Measurements from ENCODE around the gene TRIOBP. TPM values are rescaled to one million over a fixed set of nuclear protein-coding genes. Genes with fewer than 3 reads are reported as not detected.
"Not testable (repeated sequence)": the region's sequence is repeated elsewhere in the genome, so short reads cannot be mapped to it uniquely, and the experiment has no call there.

Gene TRIOBP
- total and polyA plus RNA-seq, 2 donors (not counting 1 experiment from before 2014, with no cell fraction given) = 32.9 to 131 TPM

DNA sequence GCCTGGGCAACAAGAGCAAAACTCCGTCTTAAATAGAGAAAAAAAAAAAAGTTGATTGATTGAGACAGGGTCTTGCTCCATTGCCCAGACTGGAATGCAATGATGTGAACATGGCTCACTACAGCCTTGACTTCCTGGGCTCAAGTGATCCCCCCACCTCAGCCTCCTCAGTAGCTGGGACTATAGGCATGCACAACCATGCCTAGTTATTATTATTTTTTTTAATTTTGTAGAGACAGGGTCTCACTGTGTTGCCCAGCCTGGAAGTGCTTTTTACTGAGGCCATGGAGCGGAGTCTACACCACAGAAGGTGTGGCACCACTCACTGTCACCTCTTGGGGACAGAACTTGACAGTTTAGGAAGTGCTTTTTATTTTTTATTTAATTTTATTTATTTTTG, 17.8 kb downstream of the TRIOBP start:
- Histone ChIP-seq H3K9ac (ENCODE audit: insufficient read depth, low read length) (no peak overlapping the region), H3K4me1 (ENCODE audit: control insufficient read depth, extremely low read depth, insufficient read depth, low read length) (no peaks in the 10 kb centered on the region), H3K4me2 (ENCODE audit: extremely low read depth, insufficient read depth, low read length) (no peak overlapping the region), H2AFZ (ENCODE audit: low read length) (no peak overlapping the region), H3K27me3 (ENCODE audit: control insufficient read depth, insufficient read depth, low read length) (no peaks in the 10 kb centered on the region), H3K79me2 (ENCODE audit: control insufficient read depth, insufficient read depth, low read length) (no peaks in the 10 kb centered on the region), H4K20me1 (ENCODE audit: control insufficient read depth, extremely low read depth, insufficient read depth, low read length) (no peaks in the 10 kb centered on the region), H3K9me3 (ENCODE audit: control insufficient read depth, insufficient read depth, low read depth, low read length) (no peaks in the 10 kb centered on the region), H3K4me3 (replicated peaks in 1 of 4; ENCODE audit: control extremely low read depth in 1 of 4, insufficient read depth in 1 of 4, low read depth in 3 of 4, low read length in 4 of 4) (no peak overlapping the region), H3K27ac (ENCODE audit: insufficient read depth, low read length) (no peak overlapping the region), H3K36me3 (ENCODE audit: control insufficient read depth, insufficient read depth, low read length) (no peaks in the 10 kb centered on the region)
- no peak for TF ChIP-seq EZH2 (IDR thresholded peaks at IDR 0.05; ENCODE audit: low read length, missing control alignments)
- TF ChIP-seq, protein P1, sequence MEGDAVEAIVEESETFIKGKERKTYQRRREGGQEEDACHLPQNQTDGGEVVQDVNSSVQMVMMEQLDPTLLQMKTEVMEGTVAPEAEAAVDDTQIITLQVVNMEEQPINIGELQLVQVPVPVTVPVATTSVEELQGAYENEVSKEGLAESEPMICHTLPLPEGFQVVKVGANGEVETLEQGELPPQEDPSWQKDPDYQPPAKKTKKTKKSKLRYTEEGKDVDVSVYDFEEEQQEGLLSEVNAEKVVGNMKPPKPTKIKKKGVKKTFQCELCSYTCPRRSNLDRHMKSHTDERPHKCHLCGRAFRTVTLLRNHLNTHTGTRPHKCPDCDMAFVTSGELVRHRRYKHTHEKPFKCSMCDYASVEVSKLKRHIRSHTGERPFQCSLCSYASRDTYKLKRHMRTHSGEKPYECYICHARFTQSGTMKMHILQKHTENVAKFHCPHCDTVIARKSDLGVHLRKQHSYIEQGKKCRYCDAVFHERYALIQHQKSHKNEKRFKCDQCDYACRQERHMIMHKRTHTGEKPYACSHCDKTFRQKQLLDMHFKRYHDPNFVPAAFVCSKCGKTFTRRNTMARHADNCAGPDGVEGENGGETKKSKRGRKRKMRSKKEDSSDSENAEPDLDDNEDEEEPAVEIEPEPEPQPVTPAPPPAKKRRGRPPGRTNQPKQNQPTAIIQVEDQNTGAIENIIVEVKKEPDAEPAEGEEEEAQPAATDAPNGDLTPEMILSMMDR (conservative IDR thresholded peaks at IDR 0.05 in 1 of 2, IDR thresholded peaks at IDR 0.05 in 1 of 2; ENCODE audit: low read depth in 1 of 2, low read length in 2 of 2) = no peak
- no peak for DNase-seq (ENCODE audit: low read depth in 2 of 2)

DNA sequence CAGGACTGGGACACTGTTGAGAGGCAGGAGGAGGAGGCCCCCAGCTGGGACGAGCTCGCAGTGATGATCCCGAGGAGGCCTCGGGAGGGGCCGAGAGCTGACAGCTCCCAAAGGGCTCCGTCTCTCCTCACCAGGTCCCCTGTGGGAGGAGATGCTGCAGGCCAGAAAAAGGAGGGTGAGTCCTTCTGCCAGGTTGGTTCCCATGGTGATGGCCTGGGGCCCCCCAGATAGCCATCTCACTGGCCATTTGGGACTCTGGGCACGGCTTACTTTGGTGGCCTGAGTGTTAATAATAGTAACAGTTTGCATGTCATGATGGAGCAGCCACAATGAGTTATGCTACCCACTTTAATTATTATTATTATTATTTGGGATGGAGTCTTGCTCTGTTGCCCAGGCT, 18.9 kb downstream of the TRIOBP start:
- H3K27ac ChIP-seq (ENCODE audit: insufficient read depth, low read length) = no peak overlapping the region
- H4K20me1 ChIP-seq (ENCODE audit: control insufficient read depth, extremely low read depth, insufficient read depth, low read length) = no peaks in the 10 kb centered on the region
- H3K9ac ChIP-seq (ENCODE audit: insufficient read depth, low read length) = no peak overlapping the region
- H3K36me3 ChIP-seq (ENCODE audit: control insufficient read depth, insufficient read depth, low read length) = no peaks in the 10 kb centered on the region
- no peaks in the 10 kb centered on the region for H3K27me3 ChIP-seq (ENCODE audit: control insufficient read depth, insufficient read depth, low read length)
- no peak overlapping the region for H2AFZ ChIP-seq (ENCODE audit: low read length)
- no peaks in the 10 kb centered on the region for H3K79me2 ChIP-seq (ENCODE audit: control insufficient read depth, insufficient read depth, low read length)
- H3K4me3 ChIP-seq (replicated peaks in 1 of 4; ENCODE audit: control extremely low read depth in 1 of 4, insufficient read depth in 1 of 4, low read depth in 3 of 4, low read length in 4 of 4) = no peak overlapping the region
- H3K9me3 ChIP-seq (ENCODE audit: control insufficient read depth, insufficient read depth, low read depth, low read length) = no peaks in the 10 kb centered on the region
- H3K4me2 ChIP-seq (ENCODE audit: extremely low read depth, insufficient read depth, low read length) = no peak overlapping the region
- DNase-seq (ENCODE audit: low read depth in 2 of 2) = no peak
- no peaks in the 10 kb centered on the region for H3K4me1 ChIP-seq (ENCODE audit: control insufficient read depth, extremely low read depth, insufficient read depth, low read length)
- no peak for TF ChIP-seq EZH2 (IDR thresholded peaks at IDR 0.05; ENCODE audit: low read length, missing control alignments)
- TF ChIP-seq, protein P1 (conservative IDR thresholded peaks at IDR 0.05 in 1 of 2, IDR thresholded peaks at IDR 0.05 in 1 of 2; ENCODE audit: low read depth in 1 of 2, low read length in 2 of 2) = no peak

DNA sequence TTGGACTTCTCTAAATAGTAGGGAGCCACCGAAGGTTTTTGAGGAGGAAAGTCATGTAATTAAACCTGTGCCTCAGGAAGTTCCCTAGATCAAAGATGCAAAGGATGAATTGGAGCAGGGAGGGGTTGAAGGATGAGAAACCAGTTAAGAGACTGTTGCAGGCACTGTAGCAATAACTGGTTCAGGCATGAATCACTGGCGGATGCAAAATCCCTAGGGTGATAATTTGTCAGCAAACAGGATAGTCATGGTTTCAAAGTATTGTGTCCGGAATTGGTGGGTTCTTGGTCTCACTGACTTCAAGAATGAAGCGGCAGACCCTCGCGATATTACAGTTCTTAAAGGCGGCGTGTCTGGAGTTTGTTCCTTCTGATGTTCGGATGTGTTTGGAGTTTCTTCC, 19.9 kb downstream of the TRIOBP start:
- Histone ChIP-seq H3K4me3 (replicated peaks in 1 of 4; ENCODE audit: control extremely low read depth in 1 of 4, insufficient read depth in 1 of 4, low read depth in 3 of 4, low read length in 4 of 4) (no peak overlapping the region), H3K4me1 (ENCODE audit: control insufficient read depth, extremely low read depth, insufficient read depth, low read length) (no peaks in the 10 kb centered on the region), H3K27me3 (ENCODE audit: control insufficient read depth, insufficient read depth, low read length) (no peaks in the 10 kb centered on the region), H3K9ac (ENCODE audit: insufficient read depth, low read length) (no peak overlapping the region), H3K27ac (ENCODE audit: insufficient read depth, low read length) (no peak overlapping the region), H4K20me1 (ENCODE audit: control insufficient read depth, extremely low read depth, insufficient read depth, low read length) (no peaks in the 10 kb centered on the region), H2AFZ (ENCODE audit: low read length) (no peak overlapping the region), H3K4me2 (ENCODE audit: extremely low read depth, insufficient read depth, low read length) (no peak overlapping the region), H3K9me3 (ENCODE audit: control insufficient read depth, insufficient read depth, low read depth, low read length) (no peaks in the 10 kb centered on the region), H3K79me2 (ENCODE audit: control insufficient read depth, insufficient read depth, low read length) (no peaks in the 10 kb centered on the region), H3K36me3 (ENCODE audit: control insufficient read depth, insufficient read depth, low read length) (no peaks in the 10 kb centered on the region)
- no peak for DNase-seq (ENCODE audit: low read depth in 2 of 2)
- no peak for TF ChIP-seq EZH2 (IDR thresholded peaks at IDR 0.05; ENCODE audit: low read length, missing control alignments)
- TF ChIP-seq, protein P1 (conservative IDR thresholded peaks at IDR 0.05 in 1 of 2, IDR thresholded peaks at IDR 0.05 in 1 of 2; ENCODE audit: low read depth in 1 of 2, low read length in 2 of 2) = no peak

DNA sequence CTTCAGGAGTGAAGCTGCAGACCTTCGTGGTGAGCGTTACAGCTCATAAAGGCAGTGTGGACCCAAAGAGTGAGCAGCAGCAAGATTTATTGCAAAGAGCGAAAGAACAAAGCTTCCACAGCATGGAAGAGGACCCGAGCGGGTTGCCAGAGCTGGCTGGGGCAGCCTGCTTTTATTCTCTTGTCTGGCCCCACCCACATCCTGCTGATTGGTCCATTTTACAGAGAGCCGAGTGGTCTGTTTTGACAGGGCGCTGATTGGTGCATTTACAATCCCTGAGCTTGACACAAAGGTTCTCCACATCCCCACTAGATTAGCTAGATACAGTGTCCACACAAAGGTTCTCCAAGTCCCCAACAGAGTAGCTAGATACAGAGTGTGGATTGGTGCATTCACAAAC, 20.4 kb downstream of the TRIOBP start:
- not testable (repeated sequence) for H3K27ac ChIP-seq (ENCODE audit: insufficient read depth, low read length); H3K79me2 ChIP-seq (ENCODE audit: control insufficient read depth, insufficient read depth, low read length); H3K9me3 ChIP-seq (ENCODE audit: control insufficient read depth, insufficient read depth, low read depth, low read length); H3K4me1 ChIP-seq (ENCODE audit: control insufficient read depth, extremely low read depth, insufficient read depth, low read length); H3K36me3 ChIP-seq (ENCODE audit: control insufficient read depth, insufficient read depth, low read length); DNase-seq (ENCODE audit: low read depth in 2 of 2); H3K4me3 ChIP-seq (replicated peaks in 1 of 4; ENCODE audit: control extremely low read depth in 1 of 4, insufficient read depth in 1 of 4, low read depth in 3 of 4, low read length in 4 of 4); H2AFZ ChIP-seq (ENCODE audit: low read length); H3K4me2 ChIP-seq (ENCODE audit: extremely low read depth, insufficient read depth, low read length); H4K20me1 ChIP-seq (ENCODE audit: control insufficient read depth, extremely low read depth, insufficient read depth, low read length); H3K9ac ChIP-seq (ENCODE audit: insufficient read depth, low read length); H3K27me3 ChIP-seq (ENCODE audit: control insufficient read depth, insufficient read depth, low read length)

DNA sequence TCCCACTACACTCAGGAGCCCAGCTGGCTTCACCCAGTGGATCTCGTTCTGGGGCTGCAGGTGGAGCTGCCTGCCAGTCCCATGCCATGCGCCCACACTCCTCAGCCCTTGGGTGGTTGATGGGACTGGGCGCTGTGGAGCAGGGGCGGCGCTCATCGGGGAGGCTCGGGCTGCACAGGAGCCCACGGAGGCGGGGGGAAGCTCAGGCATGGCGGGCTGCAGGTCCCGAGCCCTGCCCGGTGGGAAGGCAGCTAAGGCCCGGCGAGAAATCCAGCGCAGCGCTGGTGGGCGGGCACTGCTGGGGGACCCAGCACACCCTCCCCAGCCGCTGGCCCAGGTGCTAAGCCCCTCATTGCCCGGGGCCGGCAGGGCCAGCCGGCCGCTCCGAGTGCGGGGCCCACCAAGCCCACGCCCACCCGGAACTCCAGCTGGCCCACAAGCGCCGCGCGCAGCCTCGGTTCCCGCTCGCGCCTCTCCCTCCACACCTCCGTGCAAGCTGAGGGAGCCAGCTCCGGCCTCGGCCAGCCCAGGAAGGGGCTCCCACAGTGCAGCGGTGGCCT, 21.0 kb downstream of the TRIOBP start:
- not testable (repeated sequence) for H3K9ac ChIP-seq (ENCODE audit: insufficient read depth, low read length); DNase-seq (ENCODE audit: low read depth in 2 of 2); H3K36me3 ChIP-seq (ENCODE audit: control insufficient read depth, insufficient read depth, low read length); H4K20me1 ChIP-seq (ENCODE audit: control insufficient read depth, extremely low read depth, insufficient read depth, low read length); H3K4me1 ChIP-seq (ENCODE audit: control insufficient read depth, extremely low read depth, insufficient read depth, low read length); H3K79me2 ChIP-seq (ENCODE audit: control insufficient read depth, insufficient read depth, low read length); H3K4me2 ChIP-seq (ENCODE audit: extremely low read depth, insufficient read depth, low read length); H2AFZ ChIP-seq (ENCODE audit: low read length); H3K27ac ChIP-seq (ENCODE audit: insufficient read depth, low read length); H3K27me3 ChIP-seq (ENCODE audit: control insufficient read depth, insufficient read depth, low read length); H3K4me3 ChIP-seq (replicated peaks in 1 of 4; ENCODE audit: control extremely low read depth in 1 of 4, insufficient read depth in 1 of 4, low read depth in 3 of 4, low read length in 4 of 4); H3K9me3 ChIP-seq (ENCODE audit: control insufficient read depth, insufficient read depth, low read depth, low read length)
